H9 (cell line): ENCODE data around the gene SNX25. TPM values are rescaled to one million over a fixed set of nuclear protein-coding genes. Genes with fewer than 3 reads are reported as not detected.

Experiments
- DNase-seq: peaks from one replicate; pipeline ENCODE4 v3.0.0-alpha.2; 2017
- H2AFZ ChIP-seq: one replicate; pipeline ENCODE4 v1.6.1; 2013; ENCODE audit warnings: mild to moderate bottlenecking, low read length, control low read depth, moderate library complexity
- H2AK5ac ChIP-seq: 2 replicates; pipeline ENCODE4 v1.6.1; 2013; ENCODE audit warnings: low read length, control low read depth, mixed read lengths; ENCODE audit not compliant: insufficient read length
- H2BK120ac ChIP-seq: one replicate; pipeline ENCODE4 v1.6.1; 2013; ENCODE audit warnings: low read depth, mild to moderate bottlenecking, low read length, control low read depth, inconsistent platforms; ENCODE audit not compliant: poor library complexity, severe bottlenecking
- H2BK12ac ChIP-seq: 2 replicates; pipeline ENCODE4 v1.6.1; 2013; ENCODE audit warnings: low read length, control low read depth, mixed read lengths, low read depth; ENCODE audit not compliant: insufficient read length
- H2BK15ac ChIP-seq: 2 replicates; pipeline ENCODE4 v1.6.1; 2013; ENCODE audit warnings: low read depth, low read length, control low read depth
- H2BK20ac ChIP-seq: one replicate; pipeline ENCODE4 v1.6.1; 2013; ENCODE audit warnings: low read depth, mild to moderate bottlenecking, low read length, control low read depth, inconsistent platforms; ENCODE audit not compliant: poor library complexity, severe bottlenecking
- H2BK5ac ChIP-seq: 2 replicates; pipeline ENCODE4 v1.6.1; 2013; ENCODE audit warnings: low read length, control low read depth, mixed read lengths; ENCODE audit not compliant: insufficient read length
- H3K14ac ChIP-seq: 2 replicates; pipeline ENCODE4 v1.6.1; 2013; ENCODE audit warnings: low read length, control low read depth; ENCODE audit not compliant: insufficient read depth
- H3K18ac ChIP-seq: 2 replicates; pipeline ENCODE4 v1.6.1; 2013; ENCODE audit warnings: low read depth, mild to moderate bottlenecking, mixed read lengths, low read length, control low read depth; ENCODE audit not compliant: insufficient read length
- H3K23ac ChIP-seq: 2 replicates; pipeline ENCODE4 v1.6.1; 2013; ENCODE audit warnings: low read length, control low read depth, mixed read lengths, low read depth; ENCODE audit not compliant: insufficient read length
- H3K23me2 ChIP-seq: 2 replicates; pipeline ENCODE4 v1.6.1; 2013; ENCODE audit warnings: low read depth, mild to moderate bottlenecking, mixed read lengths, low read length, control low read depth; ENCODE audit not compliant: insufficient read length, poor library complexity, severe bottlenecking
- H3K27ac ChIP-seq: 2 replicates; pipeline ENCODE4 v1.5.1; 2013; ENCODE audit warnings: low read length, control low read depth, mixed read lengths, low read depth; ENCODE audit not compliant: insufficient read length
- H3K27me3 ChIP-seq: 2 replicates; pipeline ENCODE4 v1.6.1; 2013; ENCODE audit warnings: low read length, control low read depth, inconsistent platforms; ENCODE audit not compliant: insufficient read depth
- H3K4ac ChIP-seq: 2 replicates; pipeline ENCODE4 v1.6.1; 2013; ENCODE audit warnings: low read depth, mild to moderate bottlenecking, control low read depth, inconsistent platforms, low read length, moderate library complexity
- H3K4me1 ChIP-seq: 2 replicates; pipeline ENCODE4 v1.6.1; 2013; ENCODE audit warnings: low read length, control low read depth, inconsistent platforms; ENCODE audit not compliant: insufficient read depth
- H3K4me2 ChIP-seq: 2 replicates; pipeline ENCODE4 v1.6.1; 2013; ENCODE audit warnings: low read length, control low read depth, mixed read lengths; ENCODE audit not compliant: insufficient read length, insufficient read depth
- H3K56ac ChIP-seq: 2 replicates; pipeline ENCODE4 v1.6.1; 2013; ENCODE audit warnings: low read depth, mild to moderate bottlenecking, mixed read lengths, low read length, control low read depth; ENCODE audit not compliant: insufficient read length
- H3K79me1 ChIP-seq: 2 replicates; pipeline ENCODE4 v1.6.1; 2013; ENCODE audit warnings: low read depth, mild to moderate bottlenecking, moderate library complexity, low read length, control low read depth, inconsistent platforms; ENCODE audit not compliant: insufficient read depth, poor library complexity, severe bottlenecking
- H3K79me2 ChIP-seq: 2 replicates; pipeline ENCODE4 v1.6.1; 2013; ENCODE audit warnings: low read length, control low read depth, inconsistent platforms; ENCODE audit not compliant: insufficient read depth
- H3K9ac ChIP-seq: 2 replicates; pipeline ENCODE4 v1.6.1; 2013; ENCODE audit warnings: low read length, control low read depth, mixed read lengths; ENCODE audit not compliant: insufficient read length; ENCODE audit errors: extremely low read depth
- H3K9me3 ChIP-seq: one replicate; pipeline ENCODE4 v1.6.1; 2013; ENCODE audit warnings: low read depth, low read length, inconsistent platforms; ENCODE audit not compliant: control insufficient read depth
- H3T11ph ChIP-seq: one replicate; pipeline ENCODE4 v1.6.1; 2013; ENCODE audit warnings: mild to moderate bottlenecking, low read length, control low read depth, inconsistent platforms
- H4K20me1 ChIP-seq: one replicate; pipeline ENCODE4 v1.6.1; 2013; ENCODE audit not compliant: control insufficient read depth, insufficient read length, insufficient read depth
- H4K5ac ChIP-seq: 2 replicates; pipeline ENCODE4 v1.6.1; 2013; ENCODE audit warnings: low read depth, mild to moderate bottlenecking, mixed read lengths, low read length, control low read depth; ENCODE audit not compliant: insufficient read length
- H4K8ac ChIP-seq: replicated peaks from 2 replicates; pipeline ENCODE4 v1.6.1; 2013; ENCODE audit warnings: low read length, control low read depth, mixed read lengths, low read depth; ENCODE audit not compliant: insufficient read length
- H4K91ac ChIP-seq: 2 replicates; pipeline ENCODE4 v1.6.1; 2013; ENCODE audit warnings: low read depth, mild to moderate bottlenecking, moderate library complexity, mixed read lengths, low read length, control low read depth; ENCODE audit not compliant: insufficient read length
- H3K27ac Mint-ChIP-seq, 3 experiments: 2 replicates in 2 of 3; 3 replicates in 1 of 3; pipeline ENCODE4 v1.8.0; 2020 to 2021; ENCODE audit warnings: mixed read lengths in 3 of 3, mild to moderate bottlenecking in 1 of 3, moderate library complexity in 1 of 3
- H3K27me3 Mint-ChIP-seq: 2 replicates; pipeline ENCODE4 v1.8.0; 2021; ENCODE audit warnings: low read depth, mild to moderate bottlenecking, moderate library complexity, mixed read lengths
- H3K36me3 Mint-ChIP-seq, 3 experiments: 2 replicates in 2 of 3; 3 replicates in 1 of 3; pipeline ENCODE4 v1.8.0; 2020 to 2021; ENCODE audit warnings: low read depth in 3 of 3, mixed read lengths in 3 of 3; ENCODE audit not compliant: insufficient read depth in 1 of 3
- H3K4me1 Mint-ChIP-seq, 2 experiments: 2 replicates each; pipeline ENCODE4 v1.8.0; 2020; ENCODE audit warnings: mixed read lengths in 2 of 2
- H3K4me3 Mint-ChIP-seq, 2 experiments: 2 replicates in 1 of 2; 3 replicates in 1 of 2; pipeline ENCODE4 v1.8.0; 2020 to 2021; ENCODE audit warnings: mild to moderate bottlenecking in 2 of 2, mixed read lengths in 2 of 2, moderate library complexity in 1 of 2
- H3K9me3 Mint-ChIP-seq, 2 experiments: 2 replicates in 1 of 2; 3 replicates in 1 of 2; pipeline ENCODE4 v1.8.0; 2020; ENCODE audit warnings: mild to moderate bottlenecking in 2 of 2, mixed read lengths in 2 of 2, moderate library complexity in 1 of 2
- CTCF ChIP-seq: fragments of 200-600 bp; sonication (generic); conservative IDR thresholded peaks from 3 replicates; pipeline ENCODE4 v1.8.0; 2021; ENCODE audit warnings: antibody characterized with exemption, mild to moderate bottlenecking
- WGBS: extraction: QIAGEN DNeasy Blood & Tissue Kit; methylation state at CpG from one replicate; pipeline ENCODE4 v1.1.7; 2013; ENCODE audit warnings: missing lambda C conversion rate, low lambda C conversion rate, mixed read lengths; ENCODE audit not compliant: insufficient read length; ENCODE audit errors: extremely low coverage; 5-methylcytosine and 5-hydroxymethylcytosine counted together
- total RNA-seq: library from RNA; stranded (reverse); gene quantifications from 2 replicates; pipeline ENCODE4 v1.2.1, GENCODE V29; 2021

The SNX25 gene
- total RNA-seq, 1 experiment from 2014 or later = 28.2 TPM

GRCh38 chr4:185405296-185405999 lies 196.1 kb downstream of the SNX25 start:
- no peak overlapping the region for H3K4ac ChIP-seq
- H3K23me2 ChIP-seq = no peaks in the 10 kb centered on the region
- no peaks in the 10 kb centered on the region for H3K79me1 ChIP-seq
- no peak overlapping the region for H3K56ac ChIP-seq
- no peak overlapping the region for H4K5ac ChIP-seq
- no peak overlapping the region for H3K18ac ChIP-seq
- no peak overlapping the region for H3K4me3 Mint-ChIP-seq
- no peaks in the 10 kb centered on the region for H3K4me1 Mint-ChIP-seq
- H3K79me2 ChIP-seq = no peaks in the 10 kb centered on the region
- no peaks in the 10 kb centered on the region for H3K27me3 Mint-ChIP-seq
- no peak overlapping the region for H4K8ac ChIP-seq
- H2BK15ac ChIP-seq = no peak overlapping the region
- peaks cover 4 to 6% of the 10 kb centered on the region in 2 experiments; a peak in 4 of 5 replicates for H3K9me3 Mint-ChIP-seq
- H2BK20ac ChIP-seq = no peak overlapping the region
- H2BK5ac ChIP-seq = no peak overlapping the region
- no peak for TF ChIP-seq CTCF
- no peak overlapping the region for H3K27ac ChIP-seq
- no peak overlapping the region for H2AFZ ChIP-seq
- H3K4me1 ChIP-seq = no peaks in the 10 kb centered on the region
- H2BK120ac ChIP-seq = no peak overlapping the region
- H3K23ac ChIP-seq = no peak overlapping the region
- no peak overlapping the region for H3K14ac ChIP-seq
- no peaks in the 10 kb centered on the region for H4K20me1 ChIP-seq
- no peak overlapping the region for H3K9ac ChIP-seq
- peaks cover 9 to 69% (median 61%) of the 10 kb centered on the region in 3 experiments for H3K36me3 Mint-ChIP-seq
- H2AK5ac ChIP-seq = no peak overlapping the region
- H3K27me3 ChIP-seq = no peaks in the 10 kb centered on the region
- no peak for DNase-seq
- no CpG with 5 or more reads among the region's 6 CpGs for WGBS
- H3K4me2 ChIP-seq = no peak overlapping the region
- no peak overlapping the region for H2BK12ac ChIP-seq
- H3T11ph ChIP-seq = no peak overlapping the region
- H3K9me3 ChIP-seq = no peaks in the 10 kb centered on the region
- H3K27ac Mint-ChIP-seq = no peak overlapping the region
- H4K91ac ChIP-seq = no peak overlapping the region
